Astrocyte (in vitro differentiated cells and primary cell): ENCODE measurements around the gene SSMEM1. TPM values are rescaled to one million over a fixed set of nuclear protein-coding genes. Genes with fewer than 3 reads are reported as not detected.

Source experiments
- DNase-seq: peaks from one replicate; pipeline ENCODE4 v3.0.0-alpha.2; 2010; ENCODE audit warnings: low read depth
- FAIRE-seq: peaks from 2 replicates; lab custom pipeline; 2011; peaks lifted over from hg19 to GRCh38; lab: Jason Lieb, UNC
- H2AFZ ChIP-seq: 2 replicates; pipeline ENCODE4 v1.6.0; 2012; ENCODE audit warnings: low read depth, low read length, inconsistent platforms
- H3K27ac ChIP-seq: 2 replicates; pipeline ENCODE4 v1.5.1; 2011; ENCODE audit warnings: low read depth, low read length, inconsistent platforms
- H3K27me3 ChIP-seq: 2 replicates; pipeline ENCODE4 v1.6.0; 2011; ENCODE audit warnings: low read length, inconsistent platforms; ENCODE audit not compliant: insufficient read depth
- H3K36me3 ChIP-seq: 2 replicates; pipeline ENCODE4 v1.5.1; 2011; ENCODE audit warnings: low read length, inconsistent platforms; ENCODE audit not compliant: insufficient read depth
- H3K4me1 ChIP-seq: 2 replicates; pipeline ENCODE4 v1.5.1; 2011; ENCODE audit warnings: low read length, inconsistent platforms; ENCODE audit not compliant: insufficient read depth
- H3K4me2 ChIP-seq: 2 replicates; pipeline ENCODE4 v1.6.0; 2012; ENCODE audit warnings: low read length, inconsistent platforms
- H3K4me3 ChIP-seq: 2 replicates; pipeline ENCODE4 v1.5.1; 2011; ENCODE audit warnings: low read depth, mild to moderate bottlenecking, low read length, inconsistent platforms; ENCODE audit not compliant: insufficient read depth
- H3K79me2 ChIP-seq: 2 replicates; pipeline ENCODE4 v1.6.0; 2012; ENCODE audit warnings: mild to moderate bottlenecking, low read length, inconsistent platforms; ENCODE audit not compliant: insufficient read depth
- H3K9ac ChIP-seq: 2 replicates; pipeline ENCODE4 v1.6.0; 2012; ENCODE audit warnings: mild to moderate bottlenecking, low read length, inconsistent platforms
- H3K9me3 ChIP-seq: 2 replicates; pipeline ENCODE4 v1.5.1; 2012; ENCODE audit warnings: low read depth, mild to moderate bottlenecking, low read length, inconsistent platforms; ENCODE audit not compliant: insufficient read depth
- H4K20me1 ChIP-seq: 2 replicates; pipeline ENCODE4 v1.6.0; 2012; ENCODE audit warnings: low read length, inconsistent platforms; ENCODE audit not compliant: insufficient read depth
- H3K27ac Mint-ChIP-seq: one replicate; pipeline ENCODE4 v1.8.0; 2021; ENCODE audit warnings: mild to moderate bottlenecking, mixed read lengths; ENCODE audit not compliant: unreplicated experiment
- H3K27me3 Mint-ChIP-seq: one replicate; pipeline ENCODE4 v1.8.0; 2021; ENCODE audit warnings: low read depth, mixed read lengths; ENCODE audit not compliant: unreplicated experiment
- H3K36me3 Mint-ChIP-seq: one replicate; pipeline ENCODE4 v1.8.0; 2021; ENCODE audit warnings: low read depth, mixed read lengths; ENCODE audit not compliant: unreplicated experiment
- H3K4me1 Mint-ChIP-seq: one replicate; pipeline ENCODE4 v1.8.0; 2021; ENCODE audit warnings: low read depth, mixed read lengths; ENCODE audit not compliant: unreplicated experiment
- H3K4me3 Mint-ChIP-seq: one replicate; pipeline ENCODE4 v1.8.0; 2021; ENCODE audit warnings: mild to moderate bottlenecking, moderate library complexity, mixed read lengths; ENCODE audit not compliant: unreplicated experiment
- H3K9me3 Mint-ChIP-seq: one replicate; pipeline ENCODE4 v1.8.0; 2021; ENCODE audit warnings: mild to moderate bottlenecking, mixed read lengths; ENCODE audit not compliant: unreplicated experiment
- CTCF ChIP-seq: IDR thresholded peaks from 2 replicates; pipeline ENCODE4 v1.5.1; 2011; ENCODE audit warnings: low read depth, mild to moderate bottlenecking, inconsistent platforms, low read length, moderate library complexity; ENCODE audit not compliant: insufficient read depth
- EZH2 ChIP-seq: IDR thresholded peaks from 2 replicates; pipeline ENCODE4 v1.6.1; 2012; ENCODE audit warnings: mild to moderate bottlenecking, low read length, inconsistent platforms; ENCODE audit not compliant: insufficient read depth
- total RNA-seq: library from RNA; stranded (reverse); gene quantifications from 2 replicates; pipeline ENCODE4 v1.2.1, GENCODE V29; 2021

The SSMEM1 gene
- total RNA-seq, 1 donor from 2014 or later = not detected

GRCh38 chr7:130196476-130196875, 11.2 kb upstream of the SSMEM1 start:
- peaks cover 6% of the 10 kb centered on the region for H3K36me3 ChIP-seq
- H3K9me3 Mint-ChIP-seq = no peaks in the 10 kb centered on the region

GRCh38 chr7:130197094-130197493, 10.6 kb upstream of the SSMEM1 start:
- peaks cover 7% of the 10 kb centered on the region for H3K36me3 ChIP-seq
- no peak for TF ChIP-seq EZH2
- no peak for TF ChIP-seq CTCF
- no peak overlapping the region for H3K4me3 ChIP-seq
- H3K27ac ChIP-seq = no peak overlapping the region
- DNase-seq (no peak), FAIRE-seq (no peak)
- H3K27me3 ChIP-seq = no peaks in the 10 kb centered on the region
- no peaks in the 10 kb centered on the region for H3K4me1 ChIP-seq
- H3K4me2 ChIP-seq = no peak overlapping the region
- H3K27ac Mint-ChIP-seq = no peak overlapping the region
- no peaks in the 10 kb centered on the region for H3K9me3 Mint-ChIP-seq
- H4K20me1 ChIP-seq = no peaks in the 10 kb centered on the region
- H3K9ac ChIP-seq = no peak overlapping the region
- no peaks in the 10 kb centered on the region for H3K79me2 ChIP-seq
- H3K4me3 Mint-ChIP-seq = no peak overlapping the region
- no peaks in the 10 kb centered on the region for H3K9me3 ChIP-seq
- no peaks in the 10 kb centered on the region for H3K4me1 Mint-ChIP-seq
- no peak overlapping the region for H2AFZ ChIP-seq
- no peaks in the 10 kb centered on the region for H3K27me3 Mint-ChIP-seq
- peaks cover 3% of the 10 kb centered on the region for H3K36me3 Mint-ChIP-seq

More at GRCh38 chr7:130196476-130196875, 11.2 kb upstream of the SSMEM1 start:
- H4K20me1 ChIP-seq = no peaks in the 10 kb centered on the region
- no peak for FAIRE-seq
- H3K4me2 ChIP-seq = no peak overlapping the region
- H3K4me3 Mint-ChIP-seq = no peak overlapping the region
- no peaks in the 10 kb centered on the region for H3K4me1 Mint-ChIP-seq
- H3K9me3 ChIP-seq = no peaks in the 10 kb centered on the region
- H3K27ac ChIP-seq = no peak overlapping the region
- H3K27ac Mint-ChIP-seq = no peak overlapping the region
- H2AFZ ChIP-seq = no peak overlapping the region
- H3K27me3 ChIP-seq = no peaks in the 10 kb centered on the region
- H3K4me3 ChIP-seq = no peak overlapping the region
- no peaks in the 10 kb centered on the region for H3K79me2 ChIP-seq
- H3K27me3 Mint-ChIP-seq = no peaks in the 10 kb centered on the region
- H3K4me1 ChIP-seq = no peaks in the 10 kb centered on the region
- TF ChIP-seq EZH2 (no peak), CTCF (no peak)
- no peak for DNase-seq
- H3K9ac ChIP-seq = no peak overlapping the region
- H3K36me3 Mint-ChIP-seq = peaks cover 3% of the 10 kb centered on the region

- peaks cover 3% of the 10 kb centered on the region for H3K79me2 ChIP-seq
- no peak overlapping the region for H3K4me2 ChIP-seq
- no peaks in the 10 kb centered on the region for H3K27me3 ChIP-seq
- no peaks in the 10 kb centered on the region for H3K9me3 Mint-ChIP-seq
- no peak overlapping the region for H3K27ac ChIP-seq
- no peak for TF ChIP-seq EZH2
- no peak for TF ChIP-seq CTCF
- no peak overlapping the region for H3K27ac Mint-ChIP-seq
- FAIRE-seq (no peak), DNase-seq (no peak)
- H4K20me1 ChIP-seq = no peaks in the 10 kb centered on the region
- peaks cover 6% of the 10 kb centered on the region for H3K36me3 Mint-ChIP-seq
- H3K4me3 Mint-ChIP-seq = no peak overlapping the region
- H3K4me1 ChIP-seq = no peaks in the 10 kb centered on the region
- H3K27me3 Mint-ChIP-seq = no peaks in the 10 kb centered on the region
- no peak overlapping the region for H3K9ac ChIP-seq
- H3K36me3 ChIP-seq = peaks cover 15% of the 10 kb centered on the region
- H3K4me3 ChIP-seq = no peak overlapping the region
- H3K9me3 ChIP-seq = no peaks in the 10 kb centered on the region
- no peak overlapping the region for H2AFZ ChIP-seq
- H3K4me1 Mint-ChIP-seq = no peaks in the 10 kb centered on the region
These were observed 5.9 kb upstream of the SSMEM1 start for GRCh38 chr7:130201796-130202195.
